H4 (cell line): ENCODE measurements around the gene DAPK1. TPM values are rescaled to one million over a fixed set of nuclear protein-coding genes. Genes with fewer than 3 reads are reported as not detected.
"Not testable (repeated sequence)": the region's sequence is repeated elsewhere in the genome, so short reads cannot be mapped to it uniquely, and the experiment has no call there.

Experiments
- DNase-seq: peaks from one replicate; pipeline ENCODE4 v3.0.0-alpha.2; 2015; ENCODE audit warnings: low spot score
- total RNA-seq: library from RNA; depleted of rRNA; stranded (reverse); fragments of >200 nt; shearing (Covaris generic); gene quantifications from 2 replicates; pipeline ENCODE4 v1.2.3, GENCODE V29; 2014; rRNA removed

Gene DAPK1
- total RNA-seq, 1 experiment from 2014 or later: 6.6 TPM

- DNase-seq: no peak
These were observed 235.8 kb downstream of the DAPK1 start for GRCh38 chr9:87733273-87734052.

- no peak for DNase-seq
These were observed 236.4 kb downstream of the DAPK1 start for GRCh38 chr9:87734106-87734505.

GRCh38 chr9:87739546-87739945 is 241.9 kb downstream of the DAPK1 start:
- DNase-seq: no peak

- no peak for DNase-seq
These were observed 242.5 kb downstream of the DAPK1 start for GRCh38 chr9:87740209-87740608.

GRCh38 chr9:87741326-87741725 is 243.7 kb downstream of the DAPK1 start:
- DNase-seq: no peak

GRCh38 chr9:87741891-87742290 is 244.2 kb downstream of the DAPK1 start:
- DNase-seq: no peak

- DNase-seq: no peak
These were observed 245.3 kb downstream of the DAPK1 start for GRCh38 chr9:87742813-87743428.

GRCh38 chr9:87744247-87744646 is 246.6 kb downstream of the DAPK1 start:
- not testable (repeated sequence) for DNase-seq

GRCh38 chr9:87746186-87746585 is 248.5 kb downstream of the DAPK1 start:
- DNase-seq: no peak

- no peak for DNase-seq
These were observed 251.2 kb downstream of the DAPK1 start for GRCh38 chr9:87748881-87749280.

GRCh38 chr9:87749335-87750035 is 251.8 kb downstream of the DAPK1 start:
- no peak for DNase-seq

GRCh38 chr9:87750726-87751125 is 253.1 kb downstream of the DAPK1 start:
- no peak for DNase-seq

GRCh38 chr9:87751423-87751822 is 253.8 kb downstream of the DAPK1 start:
- no peak for DNase-seq

- DNase-seq: no peak
These were observed 254.2 kb downstream of the DAPK1 start for GRCh38 chr9:87751868-87752267.

- no peak for DNase-seq
These were observed 255.6 kb downstream of the DAPK1 start for GRCh38 chr9:87753313-87753712.

Other genes starting within 250 kb of the DAPK1 start
- gene CTSL, start 228.3 kb downstream of the DAPK1 start, total RNA-seq: 229 and 247 TPM in 2 replicates